CD4-positive, alpha-beta T cell treated with Interferon alpha-2 for 1 hour (primary cell): ENCODE results near the gene DHX36.

Experiments used
- DNase-seq, 2 donors: peaks; one replicate each; pipeline ENCODE4 v3.0.0-alpha.2; 2020 to 2022

The DHX36 gene

GRCh38 chr3:154223519-154223918 is 100.8 kb downstream of the DHX36 start:
- DNase-seq, result no peak
